GM12873 (cell line): ENCODE results near the gene SYT5.
A peak's percentile ranks its signal among the peaks of the same experiment; 100 is the strongest.

Experiments used
- TF ChIP-seq, protein P1 (sequence below): IDR thresholded peaks from 2 replicates; pipeline ENCODE4 v1.5.1; 2012; ENCODE audit warnings: low read depth, mild to moderate bottlenecking, moderate library complexity, low read length, control low read depth; ENCODE audit not compliant: insufficient read depth; ENCODE audit errors: missing control alignments

Gene SYT5

DNA sequence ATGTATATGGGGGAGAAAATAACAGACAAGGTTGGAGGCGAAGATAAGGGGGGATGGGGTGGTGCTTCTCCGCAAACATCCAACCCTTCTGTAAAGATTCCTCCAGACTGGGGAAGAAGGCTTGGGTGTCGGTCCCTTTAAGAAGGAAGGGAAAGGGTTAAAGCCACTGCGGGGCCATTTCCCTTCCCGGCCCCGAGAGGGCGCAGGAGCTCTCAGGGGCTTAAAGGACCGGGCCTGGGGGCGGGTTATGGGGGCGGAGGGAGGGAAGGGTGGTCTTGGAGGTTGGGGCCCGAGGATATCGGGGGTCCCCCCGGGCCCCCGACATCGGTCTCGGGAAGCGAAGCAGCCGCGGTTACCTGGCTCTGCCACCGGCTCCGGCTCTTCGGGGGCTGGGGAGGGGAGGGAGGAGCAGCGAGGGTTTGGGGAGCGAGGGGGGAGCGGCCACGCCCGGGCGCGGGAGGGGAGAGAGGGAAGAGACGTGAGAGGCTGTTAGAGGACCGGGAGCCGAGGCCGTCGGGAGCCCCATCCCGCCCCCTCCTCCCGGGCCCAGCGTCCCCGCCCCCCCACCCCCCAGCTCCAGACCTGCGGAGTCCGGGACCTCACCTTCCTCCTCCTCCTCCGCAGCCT is 33.9 kb downstream of the SYT5 start:
- TF ChIP-seq, protein P1, sequence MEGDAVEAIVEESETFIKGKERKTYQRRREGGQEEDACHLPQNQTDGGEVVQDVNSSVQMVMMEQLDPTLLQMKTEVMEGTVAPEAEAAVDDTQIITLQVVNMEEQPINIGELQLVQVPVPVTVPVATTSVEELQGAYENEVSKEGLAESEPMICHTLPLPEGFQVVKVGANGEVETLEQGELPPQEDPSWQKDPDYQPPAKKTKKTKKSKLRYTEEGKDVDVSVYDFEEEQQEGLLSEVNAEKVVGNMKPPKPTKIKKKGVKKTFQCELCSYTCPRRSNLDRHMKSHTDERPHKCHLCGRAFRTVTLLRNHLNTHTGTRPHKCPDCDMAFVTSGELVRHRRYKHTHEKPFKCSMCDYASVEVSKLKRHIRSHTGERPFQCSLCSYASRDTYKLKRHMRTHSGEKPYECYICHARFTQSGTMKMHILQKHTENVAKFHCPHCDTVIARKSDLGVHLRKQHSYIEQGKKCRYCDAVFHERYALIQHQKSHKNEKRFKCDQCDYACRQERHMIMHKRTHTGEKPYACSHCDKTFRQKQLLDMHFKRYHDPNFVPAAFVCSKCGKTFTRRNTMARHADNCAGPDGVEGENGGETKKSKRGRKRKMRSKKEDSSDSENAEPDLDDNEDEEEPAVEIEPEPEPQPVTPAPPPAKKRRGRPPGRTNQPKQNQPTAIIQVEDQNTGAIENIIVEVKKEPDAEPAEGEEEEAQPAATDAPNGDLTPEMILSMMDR = peak; percentile 63

DNA sequence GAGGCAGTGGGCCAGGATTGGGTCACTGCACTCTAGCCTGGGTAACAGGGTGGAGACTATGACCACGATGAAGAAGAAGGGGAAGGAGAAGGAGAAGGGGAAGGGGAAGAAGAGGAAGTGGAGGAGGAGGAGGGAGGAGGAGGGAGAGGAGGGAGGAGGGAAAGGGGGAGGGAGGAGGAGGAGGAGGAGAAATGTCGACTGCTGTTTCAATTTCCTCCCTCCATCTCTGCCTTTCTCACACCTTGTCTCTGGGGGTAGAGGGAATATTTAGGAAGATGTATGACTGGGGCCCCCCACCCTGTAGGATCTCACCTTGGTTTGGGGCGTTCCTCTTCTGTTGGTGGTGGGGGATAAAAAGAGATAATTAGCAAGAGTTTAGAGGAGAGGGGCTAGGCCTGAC is 34.9 kb downstream of the SYT5 start:
- TF ChIP-seq, protein P1 = no peak

DNA sequence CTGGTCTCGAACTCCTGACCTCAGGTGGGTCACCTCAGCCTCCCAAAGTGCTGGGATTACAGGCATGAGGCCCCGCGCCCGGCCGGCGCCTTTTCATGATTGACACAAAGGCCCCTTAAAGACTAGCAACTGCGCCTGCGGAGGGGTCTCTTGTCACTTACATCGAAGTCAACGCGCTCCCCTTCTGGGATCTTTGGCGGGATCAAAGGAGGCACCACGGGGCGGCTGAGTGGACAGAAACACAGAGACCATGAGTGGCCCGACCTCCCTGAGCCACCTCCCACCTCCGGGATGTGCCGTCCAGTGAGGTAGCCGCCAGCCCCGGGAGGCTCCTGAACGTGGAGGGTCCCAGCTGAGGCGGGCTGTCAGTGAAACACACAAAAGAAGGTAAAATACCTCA is 38.4 kb downstream of the SYT5 start:
- TF ChIP-seq, protein P1 = no peak

DNA sequence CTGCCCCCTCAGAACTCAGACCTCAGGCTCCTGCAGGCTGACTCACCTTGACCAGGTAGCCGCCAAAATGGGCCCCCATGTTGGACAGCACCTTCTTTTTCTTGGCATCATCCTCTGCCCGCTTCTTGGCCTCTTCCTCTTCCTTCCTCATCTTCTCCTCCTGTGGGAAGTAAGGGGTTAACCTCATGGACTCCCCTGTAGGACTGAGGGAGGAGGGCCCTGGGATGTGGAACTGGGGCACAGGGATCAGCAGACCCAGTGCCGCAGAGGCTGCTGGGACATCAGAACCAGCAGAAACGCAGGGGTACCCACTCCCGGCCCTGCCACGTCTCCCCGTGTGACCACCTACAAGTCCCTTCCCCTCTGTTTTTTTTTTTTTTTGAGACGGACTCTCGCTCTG is 42.2 kb downstream of the SYT5 start:
- TF ChIP-seq, protein P1 = no peak

DNA sequence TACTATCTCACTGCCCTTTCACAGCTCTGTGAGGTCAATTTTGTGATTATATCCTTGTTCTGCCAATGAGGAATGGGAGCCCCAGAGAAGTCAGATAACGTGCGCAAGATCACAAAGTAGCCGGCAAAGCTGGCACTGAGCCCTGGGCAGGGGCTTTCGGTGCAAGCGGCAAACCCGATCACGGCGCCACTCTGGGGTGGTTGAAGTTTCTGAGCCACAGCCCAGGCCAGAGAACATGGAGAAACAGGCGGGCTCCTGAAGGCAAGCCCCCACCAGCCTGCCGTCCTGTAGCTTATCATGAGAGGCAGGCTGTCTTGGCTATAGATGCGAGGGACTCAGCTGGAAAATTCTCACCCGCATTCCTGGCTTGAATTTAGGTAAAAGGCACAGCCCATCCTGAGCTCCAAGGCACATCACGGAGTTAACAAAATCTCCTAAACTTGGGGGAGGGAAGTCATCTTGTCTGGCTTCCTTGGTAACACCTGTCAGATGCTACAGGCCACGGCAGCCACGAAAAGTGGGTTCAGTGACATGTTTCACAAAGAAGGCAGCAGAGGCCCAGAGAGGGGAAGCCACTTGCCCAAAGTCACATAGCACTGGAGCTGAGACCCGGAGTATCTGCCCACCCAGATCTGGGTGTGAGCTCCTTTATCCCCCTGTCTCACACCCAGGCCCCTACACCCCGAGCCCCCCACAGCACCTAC is 43.5 kb downstream of the SYT5 start:
- TF ChIP-seq, protein P1 = no peak

DNA sequence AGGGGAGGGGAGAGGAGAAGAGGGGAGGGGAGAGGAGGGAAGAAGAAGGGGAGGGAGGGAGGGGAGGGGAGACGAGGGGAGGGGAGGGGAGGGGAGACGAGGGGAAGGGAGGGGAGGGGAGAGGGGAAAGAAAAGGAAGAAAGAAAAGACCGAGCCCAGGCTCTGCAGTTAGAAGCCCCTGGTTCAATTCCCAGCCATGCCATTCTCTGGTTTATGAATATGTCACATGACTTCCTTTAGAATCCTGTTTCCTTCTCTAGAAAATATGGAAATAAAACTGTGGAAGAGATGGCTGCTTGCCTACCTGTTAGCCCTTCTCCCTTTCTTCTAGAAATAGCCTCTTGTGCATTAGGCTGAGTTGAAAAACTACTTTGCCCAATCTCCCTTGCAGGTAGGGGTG is 45.4 kb downstream of the SYT5 start:
- TF ChIP-seq, protein P1 = no peak

DNA sequence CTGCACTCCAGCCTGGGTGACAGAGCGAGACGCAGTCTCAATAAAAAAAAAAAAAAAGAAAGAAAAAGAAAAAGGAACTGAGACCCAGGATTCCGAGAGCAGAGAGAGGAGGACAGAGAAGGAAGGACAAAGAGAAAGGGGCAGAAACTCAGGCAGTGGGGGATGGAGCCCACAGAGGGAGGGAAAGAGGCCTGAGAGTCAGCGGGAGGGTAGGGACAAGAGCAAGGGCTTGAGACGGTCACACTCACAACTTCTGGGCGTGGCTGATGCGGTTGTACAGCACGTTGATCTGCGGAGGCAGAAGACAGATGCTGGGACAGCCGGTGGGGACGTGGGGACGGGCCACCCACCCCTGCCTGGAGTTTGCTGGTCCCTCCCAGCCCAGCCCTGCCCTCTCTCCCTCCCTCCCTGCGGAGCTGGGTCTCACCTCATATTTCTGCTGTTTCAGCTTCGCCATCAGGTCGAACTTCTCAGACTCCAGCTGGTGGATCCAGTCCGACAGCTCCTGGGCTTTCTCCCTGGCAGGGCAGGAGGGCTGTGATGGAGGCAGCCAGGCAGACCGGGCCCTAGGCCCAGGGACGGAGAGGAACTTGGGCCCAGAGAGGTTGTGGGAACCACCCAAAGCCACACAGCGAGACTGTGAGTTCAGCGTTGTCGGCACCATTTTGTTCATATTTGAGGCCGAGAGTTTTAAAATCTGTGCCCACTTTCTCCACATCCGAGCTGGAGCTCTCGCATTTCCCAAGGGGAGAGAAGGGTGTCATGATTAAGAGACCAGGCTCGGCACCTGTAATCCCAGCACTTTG is 46.2 kb downstream of the SYT5 start:
- TF ChIP-seq, protein P1 = no peak
